H1 (cell line): ENCODE data around the gene PDZK1IP1.

ENCODE experiments used
- ASH2L ChIP-seq: fragments of 200-600, 300-600 bp; sonication (generic); IDR thresholded peaks from one replicate; pipeline ENCODE4 v1.7.1; 2017; ENCODE audit warnings: low read length
- ATF3 ChIP-seq: IDR thresholded peaks from 2 replicates; pipeline ENCODE4 v1.6.1; 2011; ENCODE audit warnings: low read depth, mild to moderate bottlenecking, low read length; ENCODE audit not compliant: insufficient read depth
- CTCF ChIP-seq, 3 experiments: IDR thresholded peaks; 1 replicate in 2 of 3; 2 replicates in 1 of 3; pipeline versions ENCODE4 v1.5.1 to v1.6.1; 2011; ENCODE audit warnings: low read length in 3 of 3, mild to moderate bottlenecking in 3 of 3, inconsistent platforms in 2 of 3, low read depth in 1 of 3, moderate library complexity in 1 of 3; ENCODE audit not compliant: insufficient read depth in 1 of 3; ENCODE audit errors: control extremely low read depth in 1 of 3
- EGR1 ChIP-seq: IDR thresholded peaks from 2 replicates; pipeline ENCODE4 v1.6.1; 2011; ENCODE audit warnings: low read depth, low read length, borderline replicate concordance
- EP300 ChIP-seq, 2 experiments: IDR thresholded peaks; 1 replicate in 1 of 2; 2 replicates in 1 of 2; pipeline ENCODE4 v1.6.1; 2011 to 2012; ENCODE audit warnings: low read depth in 2 of 2, low read length in 2 of 2, mild to moderate bottlenecking in 2 of 2, borderline replicate concordance in 1 of 2, inconsistent platforms in 1 of 2, moderate library complexity in 1 of 2
- EZH2 ChIP-seq: fragments of 200-600 bp; sonication (generic); IDR thresholded peaks from 2 replicates; pipeline ENCODE4 v1.7.1; 2012; ENCODE audit warnings: low read depth, mild to moderate bottlenecking, moderate library complexity, low read length, inconsistent platforms; ENCODE audit not compliant: severe bottlenecking
- JUND ChIP-seq: IDR thresholded peaks from 2 replicates; pipeline ENCODE4 v1.6.1; 2011; ENCODE audit warnings: mild to moderate bottlenecking, improper control_type of control experiment, low read length
- NRF1 ChIP-seq: IDR thresholded peaks from 2 replicates; pipeline ENCODE4 v1.6.1; 2011; ENCODE audit warnings: mild to moderate bottlenecking, low read depth, low read length, improper control_type of control experiment
- POLR2A ChIP-seq, 2 experiments: IDR thresholded peaks; 1 replicate in 1 of 2; 2 replicates in 1 of 2; pipeline ENCODE4 v1.6.1; 2011; ENCODE audit warnings: low read depth in 2 of 2, low read length in 2 of 2, mild to moderate bottlenecking in 2 of 2; ENCODE audit errors: control extremely low read depth in 1 of 2
- POLR2AphosphoS5 ChIP-seq: IDR thresholded peaks from 2 replicates; pipeline ENCODE4 v1.6.1; 2011; ENCODE audit warnings: low read depth, low read length
- SIN3A ChIP-seq, 2 experiments: IDR thresholded peaks in 1 of 2; conservative IDR thresholded peaks in 1 of 2; 2 replicates each; pipeline ENCODE4 v1.6.1; 2011 to 2012; ENCODE audit warnings: low read length in 2 of 2, improper control_type of control experiment in 1 of 2, low read depth in 1 of 2, mild to moderate bottlenecking in 1 of 2
- SP1 ChIP-seq: IDR thresholded peaks from 2 replicates; pipeline ENCODE4 v1.6.1; 2011; ENCODE audit warnings: low read depth, low read length
- USF2 ChIP-seq: IDR thresholded peaks from 2 replicates; pipeline ENCODE4 v1.6.1; 2011; ENCODE audit warnings: low read length, improper control_type of control experiment
- ZNF274 ChIP-seq: IDR thresholded peaks from 2 replicates; pipeline ENCODE4 v1.7.0; 2012; ENCODE audit warnings: low read length, borderline replicate concordance; ENCODE audit errors: extremely low read depth

- TF ChIP-seq ATF3 (no peak), EP300 (IDR thresholded peaks at IDR 0.05; ENCODE audit: borderline replicate concordance in 1 of 2, low read depth in 2 of 2, low read length in 2 of 2) (no peak), USF2 (no peak), CTCF (IDR thresholded peaks at IDR 0.05; ENCODE audit: control extremely low read depth in 1 of 3, insufficient read depth in 1 of 3, low read depth in 1 of 3, low read length in 3 of 3) (no peak), POLR2A (IDR thresholded peaks at IDR 0.05; ENCODE audit: control extremely low read depth in 1 of 2, low read depth in 2 of 2, low read length in 2 of 2) (no peak), EGR1 (no peak), EZH2 (no peak), ZNF274 (no peak), NRF1 (no peak), POLR2AphosphoS5 (no peak), SP1 (no peak), SIN3A (conservative IDR thresholded peaks at IDR 0.05 in 1 of 2, IDR thresholded peaks at IDR 0.05 in 1 of 2; ENCODE audit: low read depth in 1 of 2, low read length in 2 of 2) (no peak), ASH2L (no peak), JUND (no peak)
Measured at GRCh38 chr1:47215713-47216112, 25.9 kb upstream of the PDZK1IP1 start.
